IPS-20b (cell line): Measurements from ENCODE around the gene MAP3K1.

ENCODE experiments used
- H3K27ac ChIP-seq: one replicate; pipeline ENCODE4 v1.5.1; 2013; ENCODE audit warnings: low read length
- H3K27me3 ChIP-seq: 2 replicates; pipeline ENCODE4 v1.6.1; 2013; ENCODE audit warnings: mild to moderate bottlenecking, low read length, inconsistent platforms; ENCODE audit not compliant: insufficient read depth
- H3K36me3 ChIP-seq: 2 replicates; pipeline ENCODE4 v1.6.1; 2013; ENCODE audit warnings: low read depth, mild to moderate bottlenecking, inconsistent platforms, low read length, moderate library complexity; ENCODE audit not compliant: insufficient read depth
- H3K4me1 ChIP-seq: 2 replicates; pipeline ENCODE4 v1.6.1; 2013; ENCODE audit warnings: mild to moderate bottlenecking, control low read depth, inconsistent platforms, low read length, moderate library complexity; ENCODE audit not compliant: insufficient read depth
- H3K4me3 ChIP-seq: 2 replicates; pipeline ENCODE4 v1.5.1; 2013; ENCODE audit warnings: mild to moderate bottlenecking, low read length, inconsistent platforms
- H3K9ac ChIP-seq: 2 replicates; pipeline ENCODE4 v1.6.1; 2013; ENCODE audit warnings: low read depth, mild to moderate bottlenecking, inconsistent platforms, low read length, moderate library complexity
- H3K9me3 ChIP-seq: 2 replicates; pipeline ENCODE4 v1.6.1; 2013; ENCODE audit warnings: mild to moderate bottlenecking, low read depth, low read length, inconsistent platforms; ENCODE audit not compliant: insufficient read depth

Gene MAP3K1

GRCh38 chr5:56833325-56833724 is 18.0 kb downstream of the MAP3K1 start:
- Histone ChIP-seq H3K27me3 (no peaks in the 10 kb centered on the region), H3K4me1 (peaks cover 52% of the 10 kb centered on the region), H3K9ac (no peak overlapping the region), H3K9me3 (no peaks in the 10 kb centered on the region), H3K36me3 (no peaks in the 10 kb centered on the region), H3K4me3 (peak overlapping the region; percentile 12; the same call in 1 of the 2 replicates), H3K27ac (no peak overlapping the region)

- Histone ChIP-seq H3K9me3 (no peaks in the 10 kb centered on the region), H3K4me3 (no peak overlapping the region), H3K9ac (no peak overlapping the region), H3K27me3 (no peaks in the 10 kb centered on the region), H3K4me1 (peaks cover 32% of the 10 kb centered on the region), H3K36me3 (no peaks in the 10 kb centered on the region), H3K27ac (no peak overlapping the region)
Observed at GRCh38 chr5:56837381-56837780, 22.0 kb downstream of the MAP3K1 start.

- Histone ChIP-seq H3K4me1 (peaks cover 31% of the 10 kb centered on the region), H3K9ac (no peak overlapping the region), H3K36me3 (no peaks in the 10 kb centered on the region), H3K4me3 (no peak overlapping the region), H3K27me3 (no peaks in the 10 kb centered on the region), H3K27ac (no peak overlapping the region), H3K9me3 (no peaks in the 10 kb centered on the region)
Observed at GRCh38 chr5:56837956-56838355, 22.6 kb downstream of the MAP3K1 start.

GRCh38 chr5:56838409-56839039 is 23.2 kb downstream of the MAP3K1 start:
- H3K27me3 ChIP-seq = no peaks in the 10 kb centered on the region
- H3K9me3 ChIP-seq = no peaks in the 10 kb centered on the region
- H3K9ac ChIP-seq = no peak overlapping the region
- no peak overlapping the region for H3K4me3 ChIP-seq
- no peak overlapping the region for H3K27ac ChIP-seq
- no peaks in the 10 kb centered on the region for H3K36me3 ChIP-seq
- H3K4me1 ChIP-seq = peaks cover 28% of the 10 kb centered on the region

GRCh38 chr5:56839062-56839461 is 23.7 kb downstream of the MAP3K1 start:
- Histone ChIP-seq H3K36me3 (no peaks in the 10 kb centered on the region), H3K27ac (no peak overlapping the region), H3K9me3 (no peaks in the 10 kb centered on the region), H3K4me3 (no peak overlapping the region), H3K9ac (no peak overlapping the region), H3K4me1 (peaks cover 23% of the 10 kb centered on the region), H3K27me3 (no peaks in the 10 kb centered on the region)

GRCh38 chr5:56840597-56840996 is 25.2 kb downstream of the MAP3K1 start:
- Histone ChIP-seq H3K9me3 (no peaks in the 10 kb centered on the region), H3K4me1 (peaks cover 27% of the 10 kb centered on the region), H3K9ac (no peak overlapping the region), H3K27ac (no peak overlapping the region), H3K27me3 (no peaks in the 10 kb centered on the region), H3K36me3 (no peaks in the 10 kb centered on the region), H3K4me3 (no peak overlapping the region)

- Histone ChIP-seq H3K36me3 (no peaks in the 10 kb centered on the region), H3K9me3 (no peaks in the 10 kb centered on the region), H3K9ac (no peak overlapping the region), H3K27me3 (no peaks in the 10 kb centered on the region), H3K4me1 (peaks cover 20% of the 10 kb centered on the region), H3K4me3 (no peak overlapping the region), H3K27ac (no peak overlapping the region)
Observed at GRCh38 chr5:56845277-56845676, 29.9 kb downstream of the MAP3K1 start.

- H3K27me3 ChIP-seq = no peaks in the 10 kb centered on the region
- H3K4me3 ChIP-seq = no peak overlapping the region
- H3K36me3 ChIP-seq = no peaks in the 10 kb centered on the region
- H3K9ac ChIP-seq = no peak overlapping the region
- peaks cover 20% of the 10 kb centered on the region for H3K4me1 ChIP-seq
- no peaks in the 10 kb centered on the region for H3K9me3 ChIP-seq
- H3K27ac ChIP-seq = no peak overlapping the region
Observed at GRCh38 chr5:56845904-56846480, 30.6 kb downstream of the MAP3K1 start.

GRCh38 chr5:56848206-56848605 is 32.9 kb downstream of the MAP3K1 start:
- Histone ChIP-seq H3K4me3 (no peak overlapping the region), H3K27ac (no peak overlapping the region), H3K4me1 (peaks cover 20% of the 10 kb centered on the region), H3K9ac (no peak overlapping the region), H3K36me3 (no peaks in the 10 kb centered on the region), H3K27me3 (no peaks in the 10 kb centered on the region), H3K9me3 (no peaks in the 10 kb centered on the region)

GRCh38 chr5:56849671-56850070 is 34.3 kb downstream of the MAP3K1 start:
- Histone ChIP-seq H3K9ac (no peak overlapping the region), H3K36me3 (no peaks in the 10 kb centered on the region), H3K9me3 (no peaks in the 10 kb centered on the region), H3K27me3 (no peaks in the 10 kb centered on the region), H3K4me1 (peaks cover 20% of the 10 kb centered on the region), H3K4me3 (no peak overlapping the region), H3K27ac (no peak overlapping the region)

- H3K9ac ChIP-seq = no peak overlapping the region
- H3K27me3 ChIP-seq = no peaks in the 10 kb centered on the region
- H3K36me3 ChIP-seq = no peaks in the 10 kb centered on the region
- H3K4me1 ChIP-seq = peaks cover 15% of the 10 kb centered on the region; the same call in 1 of the 2 replicates
- H3K4me3 ChIP-seq = no peak overlapping the region
- no peaks in the 10 kb centered on the region for H3K9me3 ChIP-seq
- H3K27ac ChIP-seq = no peak overlapping the region
Observed at GRCh38 chr5:56850423-56850822, 35.1 kb downstream of the MAP3K1 start.

GRCh38 chr5:56851258-56851941 is 36.1 kb downstream of the MAP3K1 start:
- Histone ChIP-seq H3K4me1 (peaks cover 12% of the 10 kb centered on the region; the same call in 1 of the 2 replicates), H3K27ac (no peak overlapping the region), H3K9me3 (no peaks in the 10 kb centered on the region), H3K9ac (no peak overlapping the region), H3K4me3 (no peak overlapping the region), H3K36me3 (no peaks in the 10 kb centered on the region), H3K27me3 (no peaks in the 10 kb centered on the region)
